ENCODE data around the gene MIEN1.

Gene MIEN1

DNA sequence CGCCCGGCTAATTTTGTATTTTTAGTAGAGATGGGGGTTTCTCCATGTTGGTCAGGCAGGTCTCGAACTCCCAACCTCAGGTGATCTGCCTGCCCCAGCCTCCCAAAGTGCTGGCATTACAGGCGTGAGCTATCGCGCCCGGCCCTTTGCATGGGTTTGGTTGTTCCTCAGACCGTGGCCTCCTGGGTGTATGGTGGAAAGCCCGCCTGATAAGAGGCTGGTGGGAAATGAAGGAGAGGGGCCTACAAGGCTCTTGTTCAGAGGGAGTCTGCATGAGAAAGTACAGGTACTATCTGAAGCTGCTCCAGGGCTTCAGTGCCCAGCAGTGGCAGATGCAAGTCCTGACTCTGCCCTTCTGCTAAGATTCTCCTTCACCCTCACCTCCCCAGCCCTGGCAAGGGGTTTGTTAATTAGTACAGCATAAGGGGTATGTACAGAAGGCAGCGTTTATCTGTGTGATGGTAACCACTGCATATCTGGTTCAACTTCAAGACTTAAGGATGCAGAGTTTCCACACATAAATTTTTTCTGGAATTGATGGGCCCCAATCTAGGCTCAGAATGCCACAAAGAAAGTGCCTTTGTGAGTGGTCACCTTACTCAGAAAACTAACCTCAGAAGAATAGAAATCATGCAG is 31.6 kb upstream of the MIEN1 start:
- Histone ChIP-seq H3K9me3 (ENCODE audit: control insufficient read depth, low read length) (no peaks in the 10 kb centered on the region), H2AFZ (no peak overlapping the region), H3K79me2 (no peaks in the 10 kb centered on the region), H3K9ac (no peak overlapping the region), H3K4me3 (ENCODE audit: low read depth, low read length) (no peak overlapping the region), H3K36me3 (ENCODE audit: control insufficient read depth, insufficient read depth, low read length) (no peaks in the 10 kb centered on the region), H3K27me3 (ENCODE audit: control insufficient read depth, insufficient read depth, low read length) (no peaks in the 10 kb centered on the region), H3K4me1 (no peaks in the 10 kb centered on the region), H3K4me2 (ENCODE audit: low read length) (no peak overlapping the region), H3K27ac (no peak overlapping the region)
- TF ChIP-seq CTCF (IDR thresholded peaks at IDR 0.05), result no peak

GRCh38 chr17:39759204-39759603 is 28.9 kb upstream of the MIEN1 start:
- Histone ChIP-seq H3K79me2 (no peaks in the 10 kb centered on the region), H3K27ac (no peak overlapping the region), H3K4me3 (ENCODE audit: low read depth, low read length) (no peak overlapping the region), H3K36me3 (ENCODE audit: control insufficient read depth, insufficient read depth, low read length) (no peaks in the 10 kb centered on the region), H3K4me2 (ENCODE audit: low read length) (no peak overlapping the region), H3K4me1 (peaks cover 5% of the 10 kb centered on the region), H2AFZ (no peak overlapping the region), H3K27me3 (ENCODE audit: control insufficient read depth, insufficient read depth, low read length) (no peaks in the 10 kb centered on the region), H3K9ac (no peak overlapping the region), H3K9me3 (ENCODE audit: control insufficient read depth, low read length) (no peaks in the 10 kb centered on the region)
- TF ChIP-seq CTCF (IDR thresholded peaks at IDR 0.05), result no peak

GRCh38 chr17:39757931-39758873 is 27.9 kb upstream of the MIEN1 start:
- H3K27me3 ChIP-seq (ENCODE audit: control insufficient read depth, insufficient read depth, low read length), result no peaks in the 10 kb centered on the region
- H3K27ac ChIP-seq, result no peak overlapping the region
- no peak overlapping the region for H3K4me3 ChIP-seq (ENCODE audit: low read depth, low read length)
- peaks cover 8% of the 10 kb centered on the region for H3K4me1 ChIP-seq
- H3K4me2 ChIP-seq (ENCODE audit: low read length), result no peak overlapping the region
- H3K36me3 ChIP-seq (ENCODE audit: control insufficient read depth, insufficient read depth, low read length), result no peaks in the 10 kb centered on the region
- TF ChIP-seq CTCF (IDR thresholded peaks at IDR 0.05), result no peak
- H2AFZ ChIP-seq, result no peak overlapping the region
- H3K79me2 ChIP-seq, result no peaks in the 10 kb centered on the region
- H3K9me3 ChIP-seq (ENCODE audit: control insufficient read depth, low read length), result no peaks in the 10 kb centered on the region
- no peak overlapping the region for H3K9ac ChIP-seq

DNA sequence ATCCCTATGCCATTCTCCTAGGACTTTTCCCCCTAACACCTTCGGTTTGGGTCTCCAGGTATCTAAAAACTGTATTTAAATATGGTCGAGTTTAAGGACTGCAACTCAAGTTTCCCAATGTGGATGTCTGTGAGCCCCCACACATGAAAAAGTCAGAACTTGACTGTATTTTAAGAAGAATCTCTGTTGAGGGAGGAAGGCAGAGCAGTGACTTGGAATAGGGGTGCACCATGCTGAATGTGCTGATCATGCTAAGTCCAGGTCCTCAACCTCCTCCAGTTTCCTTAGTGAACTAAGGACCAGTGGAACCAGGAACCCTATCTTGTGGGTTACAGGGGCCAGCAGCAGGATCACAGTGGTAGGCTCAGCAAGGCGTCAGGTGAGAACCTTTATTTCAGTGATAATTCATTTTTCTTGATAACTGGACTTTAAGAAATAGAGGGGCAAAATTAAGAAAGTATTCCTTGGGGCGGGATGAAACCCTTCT is 26.9 kb upstream of the MIEN1 start:
- H3K4me1 ChIP-seq, result peaks cover 8% of the 10 kb centered on the region
- no peaks in the 10 kb centered on the region for H3K79me2 ChIP-seq
- no peak overlapping the region for H3K4me3 ChIP-seq (ENCODE audit: low read depth, low read length)
- no peak overlapping the region for H2AFZ ChIP-seq
- H3K27me3 ChIP-seq (ENCODE audit: control insufficient read depth, insufficient read depth, low read length), result no peaks in the 10 kb centered on the region
- no peak overlapping the region for H3K4me2 ChIP-seq (ENCODE audit: low read length)
- H3K9ac ChIP-seq, result no peak overlapping the region
- no peak for TF ChIP-seq CTCF (IDR thresholded peaks at IDR 0.05)
- H3K9me3 ChIP-seq (ENCODE audit: control insufficient read depth, low read length), result no peaks in the 10 kb centered on the region
- no peak overlapping the region for H3K27ac ChIP-seq
- H3K36me3 ChIP-seq (ENCODE audit: control insufficient read depth, insufficient read depth, low read length), result no peaks in the 10 kb centered on the region
